Upper lobe of left lung (tissue), 4 donors: Measurements from ENCODE around the gene GALNT18.

ENCODE experiments used
- CTCF ChIP-seq, 6 experiments: fragments of 450-650 bp in 4 of 6; fragments of 200-600 bp in 2 of 6; sonication (generic) in 2 of 6; IDR thresholded peaks; one replicate each; pipeline ENCODE4 v1.5.1; 2016 to 2019; ENCODE audit warnings: antibody characterized with exemption in 6 of 6
- POLR2AphosphoS5 ChIP-seq, 2 donors: sonication (generic); formaldehyde crosslinking; IDR thresholded peaks; one replicate each; pipeline ENCODE4 v1.5.1; 2017; ENCODE audit warnings: antibody characterized with exemption in 2 of 2

- TF ChIP-seq CTCF (IDR thresholded peaks at IDR 0.05) (no peak), POLR2AphosphoS5 (IDR thresholded peaks at IDR 0.05) (peak in 1 of 2 donors; percentile 14)
These were observed 59.8 kb downstream of the GALNT18 start for GRCh38 chr11:11561991-11562390.
